MM.1S (cell line): ENCODE measurements around the gene SEPTIN10.

Experiments
- EZH2 ChIP-seq: fragments of 300-600 bp; sonication (generic); optimal IDR thresholded peaks from 2 replicates; pipeline ENCODE3; 2017; ENCODE audit warnings: low read depth, mild to moderate bottlenecking, antibody characterized with exemption, low read length, mixed read lengths
- EZH2phosphoT487 ChIP-seq: fragments of 300-600 bp; sonication (generic); IDR thresholded peaks from 2 replicates; pipeline ENCODE4 v1.6.1; 2018; ENCODE audit warnings: antibody characterized with exemption, low read length
- TF ChIP-seq, protein P1 (sequence below): fragments of 300-600 bp; sonication (generic); IDR thresholded peaks from 2 replicates; pipeline ENCODE4 v1.5.1; 2016; ENCODE audit warnings: antibody characterized with exemption, low read length, mixed read lengths

DNA sequence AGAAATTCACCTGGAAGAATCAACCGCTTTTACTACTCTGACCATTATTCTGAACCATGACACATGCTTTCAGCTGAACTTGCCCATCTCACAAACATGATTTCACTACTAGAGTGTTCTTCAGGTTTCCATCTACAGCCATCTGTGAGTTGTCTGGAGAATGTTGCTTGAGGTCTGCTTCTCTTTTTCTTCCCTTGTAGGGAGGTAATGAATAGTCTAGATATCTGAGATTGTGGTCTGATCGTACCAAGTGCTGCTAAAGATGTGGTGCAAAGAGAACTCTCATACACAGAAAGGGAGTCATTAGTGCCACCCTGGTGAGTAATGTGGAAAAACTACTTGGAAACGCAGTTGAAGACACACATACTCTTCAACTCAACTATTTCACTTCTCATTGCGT, 10.6 kb upstream of the SEPTIN10 start:
- TF ChIP-seq, protein P1, sequence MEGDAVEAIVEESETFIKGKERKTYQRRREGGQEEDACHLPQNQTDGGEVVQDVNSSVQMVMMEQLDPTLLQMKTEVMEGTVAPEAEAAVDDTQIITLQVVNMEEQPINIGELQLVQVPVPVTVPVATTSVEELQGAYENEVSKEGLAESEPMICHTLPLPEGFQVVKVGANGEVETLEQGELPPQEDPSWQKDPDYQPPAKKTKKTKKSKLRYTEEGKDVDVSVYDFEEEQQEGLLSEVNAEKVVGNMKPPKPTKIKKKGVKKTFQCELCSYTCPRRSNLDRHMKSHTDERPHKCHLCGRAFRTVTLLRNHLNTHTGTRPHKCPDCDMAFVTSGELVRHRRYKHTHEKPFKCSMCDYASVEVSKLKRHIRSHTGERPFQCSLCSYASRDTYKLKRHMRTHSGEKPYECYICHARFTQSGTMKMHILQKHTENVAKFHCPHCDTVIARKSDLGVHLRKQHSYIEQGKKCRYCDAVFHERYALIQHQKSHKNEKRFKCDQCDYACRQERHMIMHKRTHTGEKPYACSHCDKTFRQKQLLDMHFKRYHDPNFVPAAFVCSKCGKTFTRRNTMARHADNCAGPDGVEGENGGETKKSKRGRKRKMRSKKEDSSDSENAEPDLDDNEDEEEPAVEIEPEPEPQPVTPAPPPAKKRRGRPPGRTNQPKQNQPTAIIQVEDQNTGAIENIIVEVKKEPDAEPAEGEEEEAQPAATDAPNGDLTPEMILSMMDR: no peak
- TF ChIP-seq EZH2phosphoT487: no peak
- no peak for TF ChIP-seq EZH2
